RWPE1 (cell line): ENCODE results near the gene YPEL2.

Experiments
- CTCF ChIA-PET: fragments of 350-600 bp; sonication (Branson Sonifier 250); formaldehyde crosslinking; extraction: SDS; loops from one replicate; lab custom pipeline; 2021; lab: Yijun Ruan, JAX
- POLR2A ChIA-PET: fragments of 400-600 bp; formaldehyde crosslinking; extraction: SDS; loops from one replicate; lab custom pipeline; 2020; ENCODE audit warnings: antibody characterized with exemption; ENCODE audit not compliant: low non-redundant PET; lab: Yijun Ruan, JAX
- DNase-seq: peaks from one replicate; pipeline ENCODE4 v3.0.0; 2012; ENCODE audit warnings: low spot score
- H3K27ac ChIP-seq: fragments of 450-650 bp; 2 replicates; pipeline ENCODE4 v1.5.1; 2017
- CTCF ChIP-seq: fragments of 450-650 bp; conservative IDR thresholded peaks from 2 replicates; pipeline ENCODE4 v1.5.1; 2017; ENCODE audit warnings: low read depth, mild to moderate bottlenecking

The YPEL2 gene

DNA sequence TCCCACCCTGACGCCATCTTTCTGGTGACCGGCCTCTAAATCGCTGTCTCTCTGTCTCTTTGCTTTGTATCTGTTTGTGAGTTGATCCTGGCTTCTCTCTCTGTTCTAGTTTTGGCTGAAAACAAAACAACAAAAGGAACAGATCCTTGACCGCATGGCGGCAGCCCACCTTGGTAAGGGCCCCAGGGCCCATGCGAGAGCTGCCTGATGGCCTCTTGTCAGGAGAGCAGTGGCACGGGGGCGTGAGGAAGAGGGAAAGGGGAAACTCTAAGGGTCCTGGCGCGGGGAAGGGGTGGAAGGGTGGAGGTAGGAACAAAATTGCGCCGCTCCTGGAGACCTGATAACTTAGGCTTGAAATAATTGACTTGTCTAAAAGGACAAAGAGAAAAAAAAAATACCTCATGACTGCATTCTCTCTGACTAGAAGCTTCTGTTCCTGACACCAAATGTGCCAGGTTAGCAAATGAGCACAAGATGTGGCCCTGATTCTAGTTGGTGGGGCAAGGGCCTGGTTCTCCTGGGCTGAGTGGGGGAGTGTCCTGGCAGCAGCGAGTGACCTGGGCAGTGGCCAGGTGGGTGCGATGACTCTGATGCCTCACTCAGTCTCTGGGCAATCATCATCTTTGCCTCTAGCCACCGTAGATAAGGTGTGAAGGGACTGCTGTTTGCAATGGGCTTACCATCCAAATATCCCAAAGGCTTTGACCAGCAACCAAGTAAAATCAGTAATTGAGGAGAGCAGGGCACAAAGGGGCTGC is 66.0 kb downstream of the YPEL2 start:
- no peak for TF ChIP-seq CTCF
- ChIA-PET POLR2A (no interaction called here), CTCF (no interaction called here)
- DNase-seq: no peak
- no peak overlapping the region for H3K27ac ChIP-seq

DNA sequence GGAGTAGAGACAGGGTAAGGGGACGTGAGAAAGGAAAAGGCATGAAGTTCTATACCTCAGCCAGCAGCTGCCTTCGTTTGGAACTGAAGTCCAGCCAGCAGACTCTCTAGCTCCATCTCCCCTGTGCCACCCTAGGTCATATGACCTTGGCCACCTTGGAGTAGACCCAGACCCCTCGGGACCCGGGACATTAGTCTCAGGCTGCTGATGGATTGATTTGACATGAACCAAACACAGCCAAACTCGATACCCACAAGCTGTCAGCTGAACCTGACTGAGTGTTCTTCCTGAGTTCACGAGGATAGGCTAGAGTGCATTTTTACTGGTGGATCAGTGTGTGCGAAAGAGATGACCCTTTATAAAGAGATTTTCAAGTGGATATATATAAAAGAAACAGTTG is 68.5 kb downstream of the YPEL2 start:
- TF ChIP-seq CTCF: no peak
- no peak overlapping the region for H3K27ac ChIP-seq
- CTCF ChIA-PET: interaction anchor here (1.5 kb wide), 1 partner anchor 40 kb away, joined by 4 read pairs; no protein-coding TSS in a partner anchor
- POLR2A ChIA-PET: no interaction called here
- no peak for DNase-seq

DNA sequence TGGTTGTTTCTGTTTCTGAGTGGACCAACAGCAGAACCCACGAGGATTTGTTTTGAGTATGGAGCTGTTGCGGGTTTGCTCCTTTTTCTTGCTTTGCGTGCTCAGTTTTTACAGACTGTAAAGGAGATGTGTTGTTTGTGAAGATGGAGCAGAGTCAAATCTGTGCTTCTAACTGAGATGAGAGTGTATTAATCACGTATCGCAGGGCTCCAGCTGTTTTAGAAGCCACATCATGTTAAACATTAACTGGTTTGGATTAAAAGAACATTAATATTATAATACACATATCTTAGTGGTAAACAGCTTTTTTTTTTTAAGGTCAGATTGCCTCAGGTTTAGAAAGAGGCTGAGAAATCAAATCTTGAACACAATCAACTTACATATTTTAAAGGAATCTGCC is 69.4 kb downstream of the YPEL2 start:
- no peak for DNase-seq
- POLR2A ChIA-PET: no interaction called here
- no peak overlapping the region for H3K27ac ChIP-seq
- no peak for TF ChIP-seq CTCF
- CTCF ChIA-PET: interaction anchor here (0.6 to 0.7 kb wide), 2 partner anchors 85 to 118 kb away, joined by 3 read pairs; no protein-coding TSS in a partner anchor

DNA sequence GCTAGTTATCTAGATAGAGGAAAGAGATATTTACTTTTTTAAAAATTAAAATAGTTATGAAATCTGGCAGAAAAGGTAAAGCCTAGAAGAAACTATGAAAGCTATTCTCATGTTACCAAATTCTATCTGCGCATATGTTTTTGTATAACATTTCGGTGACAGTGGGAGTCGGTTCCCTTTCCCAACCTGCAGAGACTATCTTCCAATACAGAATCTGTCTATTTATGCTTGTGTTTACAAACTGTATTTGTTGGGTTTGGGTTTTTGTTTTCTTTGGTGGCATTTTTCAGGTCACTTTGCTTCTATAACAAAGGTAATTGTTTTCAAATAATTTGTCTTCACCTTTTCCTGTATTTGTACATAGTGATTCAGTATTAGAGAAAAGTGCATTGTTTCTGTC is 69.8 kb downstream of the YPEL2 start:
- CTCF ChIA-PET: interaction anchor here (0.6 kb wide), 1 partner anchor 117 kb away, joined by 3 read pairs; no protein-coding TSS in a partner anchor
- no peak for DNase-seq
- H3K27ac ChIP-seq: no peak overlapping the region
- POLR2A ChIA-PET: no interaction called here
- TF ChIP-seq CTCF: no peak

DNA sequence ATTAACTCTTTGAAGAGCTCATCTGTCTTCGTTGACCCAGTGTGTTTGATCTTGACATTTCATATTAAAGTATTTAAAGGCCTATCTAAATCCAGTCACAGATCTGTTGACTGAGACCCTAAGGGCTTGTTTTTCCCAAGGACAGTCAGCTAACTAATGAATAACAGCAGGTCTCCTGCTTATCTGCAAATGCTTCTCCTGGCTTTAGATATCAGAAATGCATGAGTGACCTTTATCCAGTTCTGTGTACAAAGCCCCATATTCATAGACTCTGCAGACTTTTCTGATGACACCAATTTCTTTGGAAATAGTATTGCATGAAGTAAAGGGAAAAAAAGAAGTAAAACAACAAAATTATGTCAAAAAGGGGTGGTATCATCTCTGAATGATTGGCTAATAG is 70.3 kb downstream of the YPEL2 start:
- ChIA-PET POLR2A (no interaction called here), CTCF (no interaction called here)
- TF ChIP-seq CTCF: no peak
- H3K27ac ChIP-seq: no peak overlapping the region
- no peak for DNase-seq

- ChIA-PET CTCF (no interaction called here), POLR2A (no interaction called here)
- DNase-seq: no peak
- H3K27ac ChIP-seq: no peak overlapping the region
- no peak for TF ChIP-seq CTCF
These were observed 71.3 kb downstream of the YPEL2 start for GRCh38 chr17:59402760-59403159.
